Uterus (tissue), 4 donors: ENCODE data around the gene SP1. TPM values are rescaled to one million over a fixed set of nuclear protein-coding genes. Genes with fewer than 3 reads are reported as not detected.

ENCODE experiments used
- DNase-seq, 2 donors: peaks; one replicate each; pipeline ENCODE4 v3.0.0-alpha.2; 2019 to 2020
- H3K27ac ChIP-seq, 2 donors: fragments of 200-600 bp; sonication (generic); 1 replicate in 1 of 2; 2 replicates in 1 of 2; pipeline ENCODE4 v1.5.1; 2016 to 2018
- H3K27me3 ChIP-seq, 2 donors: fragments of 200-600 bp; sonication (generic); one replicate each; pipeline ENCODE4 v1.5.1; 2018 to 2019; ENCODE audit warnings: control low read depth in 1 of 2
- H3K36me3 ChIP-seq, 2 donors: fragments of 200-600 bp; sonication (generic); one replicate each; pipeline ENCODE4 v1.5.1; 2019; ENCODE audit warnings: control low read depth in 1 of 2
- H3K4me1 ChIP-seq, 2 donors: fragments of 200-600 bp; sonication (generic); one replicate each; pipeline ENCODE4 v1.5.1; 2018 to 2019; ENCODE audit warnings: control low read depth in 1 of 2
- H3K4me3 ChIP-seq, 2 donors: fragments of 200-600 bp; sonication (generic); 1 replicate in 1 of 2; 2 replicates in 1 of 2; pipeline ENCODE4 v1.5.1; 2018 to 2019; ENCODE audit warnings: mild to moderate bottlenecking in 1 of 2
- H3K9me3 ChIP-seq, 2 donors: fragments of 200-600 bp; sonication (generic); one replicate each; pipeline ENCODE4 v1.5.1; 2019; ENCODE audit warnings: control low read depth in 1 of 2
- POLR2A ChIP-seq, 2 donors: fragments of 450-650 bp; IDR thresholded peaks; one replicate each; pipeline ENCODE4 v1.6.1; 2016; ENCODE audit warnings: antibody characterized with exemption in 2 of 2, mild to moderate bottlenecking in 1 of 2, moderate library complexity in 1 of 2
- intact Hi-C: fragments of 100-400 bp; cut with DNase I; formaldehyde crosslinking; loops from one replicate; pipeline ENCODE4 v1.15.1; 2023; ENCODE audit warnings: low total_unique reads
- total RNA-seq, 4 donors: library from RNA; depleted of rRNA in 3 of 4; stranded (reverse); fragments of >200 nt in 3 of 4; gene quantifications; one replicate each; pipeline versions ENCODE4 v1.1.0 to v1.2.4, GENCODE V29; 2014 to 2023
- TF ChIP-seq, protein P1 (sequence below), 4 experiments: fragments of 200-600 bp in 2 of 4; fragments of 450-650 bp in 2 of 4; sonication (generic) in 2 of 4; IDR thresholded peaks; one replicate each; pipeline ENCODE4 v1.5.1; 2016 to 2019; ENCODE audit warnings: antibody characterized with exemption in 4 of 4, mild to moderate bottlenecking in 2 of 4, moderate library complexity in 1 of 4
- donor health status: DM: yes; HTN: yes; CAD: no.

The SP1 gene
- total RNA-seq, 4 donors from 2014 or later: 58.8 to 127 (median 90.7) TPM

DNA sequence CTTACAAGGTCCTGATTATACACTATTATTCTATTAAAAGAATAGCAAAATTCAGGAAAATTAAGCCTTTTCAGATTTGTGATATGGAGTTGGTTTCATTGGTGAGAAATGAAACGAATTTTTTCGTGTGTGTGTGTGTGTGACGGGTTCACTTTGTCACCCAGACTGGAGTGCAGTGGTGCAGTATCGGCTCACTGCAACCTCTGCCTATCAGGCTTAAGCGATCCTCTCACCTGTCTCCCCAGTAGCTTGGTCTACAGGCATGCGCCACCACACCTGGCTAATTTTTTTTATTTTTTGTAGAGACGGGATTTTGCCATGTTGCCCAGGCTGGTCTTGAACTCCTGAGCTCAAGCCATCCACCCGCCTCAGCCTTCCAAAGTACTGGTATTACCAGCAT, 81.6 kb downstream of the SP1 start:
- H3K36me3 ChIP-seq: no peaks in the 10 kb centered on the region
- no peaks in the 10 kb centered on the region for H3K9me3 ChIP-seq
- no peak for DNase-seq
- H3K27ac ChIP-seq: no peak overlapping the region
- intact Hi-C loops: no loop called here
- no peak overlapping the region for H3K4me3 ChIP-seq
- TF ChIP-seq, protein P1, sequence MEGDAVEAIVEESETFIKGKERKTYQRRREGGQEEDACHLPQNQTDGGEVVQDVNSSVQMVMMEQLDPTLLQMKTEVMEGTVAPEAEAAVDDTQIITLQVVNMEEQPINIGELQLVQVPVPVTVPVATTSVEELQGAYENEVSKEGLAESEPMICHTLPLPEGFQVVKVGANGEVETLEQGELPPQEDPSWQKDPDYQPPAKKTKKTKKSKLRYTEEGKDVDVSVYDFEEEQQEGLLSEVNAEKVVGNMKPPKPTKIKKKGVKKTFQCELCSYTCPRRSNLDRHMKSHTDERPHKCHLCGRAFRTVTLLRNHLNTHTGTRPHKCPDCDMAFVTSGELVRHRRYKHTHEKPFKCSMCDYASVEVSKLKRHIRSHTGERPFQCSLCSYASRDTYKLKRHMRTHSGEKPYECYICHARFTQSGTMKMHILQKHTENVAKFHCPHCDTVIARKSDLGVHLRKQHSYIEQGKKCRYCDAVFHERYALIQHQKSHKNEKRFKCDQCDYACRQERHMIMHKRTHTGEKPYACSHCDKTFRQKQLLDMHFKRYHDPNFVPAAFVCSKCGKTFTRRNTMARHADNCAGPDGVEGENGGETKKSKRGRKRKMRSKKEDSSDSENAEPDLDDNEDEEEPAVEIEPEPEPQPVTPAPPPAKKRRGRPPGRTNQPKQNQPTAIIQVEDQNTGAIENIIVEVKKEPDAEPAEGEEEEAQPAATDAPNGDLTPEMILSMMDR (IDR thresholded peaks at IDR 0.05): no peak
- TF ChIP-seq POLR2A (IDR thresholded peaks at IDR 0.05): no peak
- H3K27me3 ChIP-seq: no peaks in the 10 kb centered on the region
- no peaks in the 10 kb centered on the region for H3K4me1 ChIP-seq

- H3K36me3 ChIP-seq: no peaks in the 10 kb centered on the region
- intact Hi-C loops: no loop called here
- TF ChIP-seq, protein P1 (IDR thresholded peaks at IDR 0.05): no peak
- no peak for TF ChIP-seq POLR2A (IDR thresholded peaks at IDR 0.05)
- no peaks in the 10 kb centered on the region for H3K27me3 ChIP-seq
- H3K27ac ChIP-seq: no peak overlapping the region
- DNase-seq: no peak
- no peaks in the 10 kb centered on the region for H3K9me3 ChIP-seq
- no peaks in the 10 kb centered on the region for H3K4me1 ChIP-seq
- no peak overlapping the region for H3K4me3 ChIP-seq
Observed at GRCh38 chr12:53462935-53463334, 83.0 kb downstream of the SP1 start.

- Histone ChIP-seq H3K36me3 (no peaks in the 10 kb centered on the region), H3K4me3 (no peak overlapping the region), H3K4me1 (no peaks in the 10 kb centered on the region)
Observed at GRCh38 chr12:53463802-53464560, 84.0 kb downstream of the SP1 start.

GRCh38 chr12:53464685-53465418, 84.9 kb downstream of the SP1 start:
- no peak overlapping the region for H3K27ac ChIP-seq
- no peak for TF ChIP-seq POLR2A (IDR thresholded peaks at IDR 0.05)
- TF ChIP-seq, protein P1 (IDR thresholded peaks at IDR 0.05): no peak
- no peak for DNase-seq
- intact Hi-C loops: no loop called here
- no peaks in the 10 kb centered on the region for H3K36me3 ChIP-seq
- no peaks in the 10 kb centered on the region for H3K9me3 ChIP-seq
- no peak overlapping the region for H3K4me3 ChIP-seq
- H3K4me1 ChIP-seq: no peaks in the 10 kb centered on the region
- H3K27me3 ChIP-seq: no peaks in the 10 kb centered on the region

More at GRCh38 chr12:53463802-53464560, 84.0 kb downstream of the SP1 start:
- Histone ChIP-seq H3K27me3 (no peaks in the 10 kb centered on the region), H3K27ac (no peak overlapping the region), H3K9me3 (no peaks in the 10 kb centered on the region)
- intact Hi-C loops: no loop called here
- DNase-seq: no peak
- TF ChIP-seq, protein P1 (IDR thresholded peaks at IDR 0.05): no peak
- TF ChIP-seq POLR2A (IDR thresholded peaks at IDR 0.05): no peak

DNA sequence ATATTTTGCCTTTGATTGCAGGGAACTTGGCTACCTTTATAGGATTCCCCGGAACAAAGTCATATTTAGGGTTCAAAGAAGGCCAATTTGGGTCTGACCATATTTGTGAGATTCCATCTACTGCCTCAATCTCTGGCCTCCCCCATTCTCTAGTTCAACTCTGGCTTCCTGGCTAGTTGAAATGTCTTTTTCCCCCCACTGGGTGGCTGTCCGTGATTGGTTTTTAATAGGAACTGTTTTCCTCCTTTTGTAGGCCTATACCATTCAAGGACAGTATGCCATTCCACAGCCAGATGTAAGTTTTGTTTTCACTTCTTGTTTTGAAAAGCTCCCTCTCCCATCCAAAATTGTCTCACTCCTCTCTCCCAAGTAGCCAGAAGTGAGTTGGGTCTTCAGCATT, 85.7 kb downstream of the SP1 start:
- TF ChIP-seq, protein P1 (IDR thresholded peaks at IDR 0.05): no peak
- no peak for TF ChIP-seq POLR2A (IDR thresholded peaks at IDR 0.05)
- H3K27ac ChIP-seq: no peak overlapping the region
- H3K4me3 ChIP-seq: no peak overlapping the region
- no peak for DNase-seq
- H3K36me3 ChIP-seq: no peaks in the 10 kb centered on the region
- no peaks in the 10 kb centered on the region for H3K9me3 ChIP-seq
- no peaks in the 10 kb centered on the region for H3K4me1 ChIP-seq
- no peaks in the 10 kb centered on the region for H3K27me3 ChIP-seq
- intact Hi-C loops: no loop called here
